AG04450 (cell line): ENCODE measurements around the gene TLR2. TPM values are rescaled to one million over a fixed set of nuclear protein-coding genes. Genes with fewer than 3 reads are reported as not detected.
"Not testable (repeated sequence)": the region's sequence is repeated elsewhere in the genome, so short reads cannot be mapped to it uniquely, and the experiment has no call there.

Experiments
- CTCF ChIA-PET: fragments of 300-600, 350-600 bp; formaldehyde crosslinking; extraction: SDS; loops from one replicate; lab custom pipeline; 2022; ENCODE audit warnings: antibody characterized with exemption, inconsistent platforms; lab: Charles Lee
- POLR2A ChIA-PET: fragments of 350-600 bp; formaldehyde crosslinking; extraction: SDS; loops from one replicate; lab custom pipeline; 2021; ENCODE audit warnings: antibody characterized with exemption, inconsistent platforms; lab: Yijun Ruan, JAX
- DNase-seq: peaks from one replicate; pipeline ENCODE4 v3.0.0-alpha.2; 2011; ENCODE audit warnings: low read depth, low spot score
- H3K27ac ChIP-seq: one replicate; pipeline ENCODE4 v1.5.1; 2012; ENCODE audit warnings: low read depth, low read length, control low read depth
- H3K27me3 ChIP-seq: one replicate; pipeline ENCODE4 v1.6.0; 2012; ENCODE audit warnings: low read length; ENCODE audit not compliant: control insufficient read depth, insufficient read depth
- H3K4me3 ChIP-seq: 2 replicates; pipeline ENCODE4 v1.5.1; 2011; ENCODE audit warnings: mild to moderate bottlenecking, low read depth, low read length, control low read depth
- H3K9me3 ChIP-seq: 2 replicates; pipeline ENCODE4 v1.5.1; 2012; ENCODE audit warnings: low read length; ENCODE audit not compliant: control insufficient read depth, insufficient read depth
- CTCF ChIP-seq: IDR thresholded peaks from 2 replicates; pipeline ENCODE4 v1.5.1; 2011; ENCODE audit warnings: low read depth, low read length, control low read depth, inconsistent platforms
- polyA plus RNA-seq: library from polyadenylated mRNA; depleted of rRNA; stranded (reverse); fragments of >200 nt; gene quantifications from 2 replicates; pipeline ENCODE4 v1.2.3, GENCODE V29; 2011

Gene TLR2
- polyA plus RNA-seq, 1 experiment, result 0.24 TPM

GRCh38 chr4:153655002-153655541 lies 29.0 kb upstream of the TLR2 start:
- POLR2A ChIA-PET, result no interaction called here

GRCh38 chr4:153655928-153656327 lies 28.2 kb upstream of the TLR2 start:
- H3K9me3 ChIP-seq, result no peaks in the 10 kb centered on the region; the same call in 1 of the 2 replicates
- TF ChIP-seq CTCF, result no peak
- CTCF ChIA-PET, result interaction anchor here (1.4 kb wide), 1 partner anchor 513 kb away, joined by 4 read pairs; no protein-coding TSS in a partner anchor
- no peak for DNase-seq
- peaks cover 13% of the 10 kb centered on the region for H3K27me3 ChIP-seq
- POLR2A ChIA-PET, result no interaction called here
- no peak overlapping the region for H3K4me3 ChIP-seq
- no peak overlapping the region for H3K27ac ChIP-seq

More at GRCh38 chr4:153655002-153655541, 29.0 kb upstream of the TLR2 start:
- no peaks in the 10 kb centered on the region; the same call in 1 of the 2 replicates for H3K9me3 ChIP-seq
- CTCF ChIA-PET, result interaction anchor here (1.4 kb wide), 1 partner anchor 513 kb away, joined by 4 read pairs; no protein-coding TSS in a partner anchor
- TF ChIP-seq CTCF, result no peak
- no peak for DNase-seq
- H3K27me3 ChIP-seq, result peaks cover 13% of the 10 kb centered on the region
- no peak overlapping the region for H3K4me3 ChIP-seq
- no peak overlapping the region for H3K27ac ChIP-seq

GRCh38 chr4:153661215-153661822 lies 22.8 kb upstream of the TLR2 start:
- Histone ChIP-seq H3K27me3 (peaks cover 4% of the 10 kb centered on the region), H3K27ac (no peak overlapping the region), H3K9me3 (no peaks in the 10 kb centered on the region; the same call in 1 of the 2 replicates), H3K4me3 (no peak overlapping the region)
- no peak for TF ChIP-seq CTCF
- ChIA-PET POLR2A (no interaction called here), CTCF (interaction anchor here (1.7 kb wide), 1 partner anchor 17 kb away, joined by 6 read pairs; no protein-coding TSS in a partner anchor)
- DNase-seq, result no peak

- no peak overlapping the region for H3K4me3 ChIP-seq
- H3K9me3 ChIP-seq, result no peaks in the 10 kb centered on the region; the same call in 1 of the 2 replicates
- TF ChIP-seq CTCF, result no peak
- no peak for DNase-seq
- ChIA-PET CTCF (no interaction called here), POLR2A (no interaction called here)
- H3K27ac ChIP-seq, result no peak overlapping the region
- peaks cover 4% of the 10 kb centered on the region for H3K27me3 ChIP-seq
These were observed 22.2 kb upstream of the TLR2 start for GRCh38 chr4:153661908-153662307.

- Histone ChIP-seq H3K9me3 (no peaks in the 10 kb centered on the region), H3K27me3 (no peaks in the 10 kb centered on the region), H3K27ac (no peak overlapping the region), H3K4me3 (no peak overlapping the region)
- ChIA-PET POLR2A (no interaction called here), CTCF (interaction anchor here (1.4 kb wide), 1 partner anchor 20 kb away, joined by 5 read pairs; no protein-coding TSS in a partner anchor)
- no peak for TF ChIP-seq CTCF
- DNase-seq, result no peak
These were observed 20.4 kb upstream of the TLR2 start for GRCh38 chr4:153663667-153664066.

- H3K4me3 ChIP-seq, CTCF ChIA-PET, POLR2A ChIA-PET, H3K27me3 ChIP-seq, H3K9me3 ChIP-seq, DNase-seq, H3K27ac ChIP-seq: not testable (repeated sequence)
These were observed 17.6 kb upstream of the TLR2 start for GRCh38 chr4:153666505-153666904.
